ENCODE measurements around the gene CCDC178.

DNA sequence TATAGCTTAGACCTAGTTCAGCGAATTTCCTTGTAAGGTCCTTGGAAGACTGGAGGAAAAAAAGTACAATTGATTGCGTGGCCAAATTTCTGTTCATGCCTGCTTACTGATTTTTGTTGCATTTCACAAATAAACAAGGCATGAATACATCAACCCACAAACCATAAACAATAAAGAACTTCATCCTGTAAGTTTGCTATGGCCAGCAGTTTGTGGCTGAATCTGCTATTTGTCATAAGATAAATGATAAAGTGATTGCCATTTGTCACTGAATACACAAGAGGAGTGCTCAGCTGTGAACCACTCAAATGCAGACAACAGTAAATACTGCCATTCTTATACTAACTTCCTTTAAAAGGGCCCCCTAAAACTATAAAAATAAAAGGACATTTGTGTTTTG lies 259.5 kb downstream of the CCDC178 start:
- TF ChIP-seq POLR2AphosphoS5 (IDR thresholded peaks at IDR 0.05; ENCODE audit: borderline replicate concordance, low read depth, low read length) (no peak), EZH2 (IDR thresholded peaks at IDR 0.05) (no peak)

Data from SK-N-MC (cell line).